Smooth muscle cell (in vitro differentiated cells): ENCODE data around the gene MRPS5. TPM values are rescaled to one million over a fixed set of nuclear protein-coding genes. Genes with fewer than 3 reads are reported as not detected.

Experiments used
- DNase-seq: peaks from one replicate; lab custom pipeline; 2025; ENCODE audit not compliant: unreplicated experiment; lab: John Stamatoyannopoulos, UW
- H2AFZ ChIP-seq: fragments of 200-600 bp; sonication (generic); 2 replicates; pipeline ENCODE4 v1.6.0; 2016; ENCODE audit warnings: antibody characterized with exemption, low read depth, mild to moderate bottlenecking
- H3F3A ChIP-seq: fragments of 200-600 bp; sonication (generic); 2 replicates; pipeline ENCODE4 v1.6.0; 2017; ENCODE audit warnings: antibody characterized with exemption, low read depth
- H3K27ac ChIP-seq: fragments of 200-600 bp; sonication (generic); 2 replicates; pipeline ENCODE4 v1.5.1; 2016; ENCODE audit warnings: low read depth, mild to moderate bottlenecking
- H3K27me3 ChIP-seq: fragments of 200-600 bp; sonication (generic); 2 replicates; pipeline ENCODE4 v1.6.1; 2016; ENCODE audit warnings: low read depth, mild to moderate bottlenecking
- H3K36me3 ChIP-seq: fragments of 200-600 bp; sonication (generic); 2 replicates; pipeline ENCODE4 v1.5.1; 2016; ENCODE audit warnings: low read depth
- H3K4me1 ChIP-seq: fragments of 200-600 bp; sonication (generic); 2 replicates; pipeline ENCODE4 v1.5.1; 2016; ENCODE audit warnings: low read depth
- H3K4me2 ChIP-seq: fragments of 200-600 bp; sonication (generic); 2 replicates; pipeline ENCODE4 v1.6.0; 2016; ENCODE audit warnings: mild to moderate bottlenecking
- H3K4me3 ChIP-seq: fragments of 200-600 bp; sonication (generic); 2 replicates; pipeline ENCODE4 v1.5.1; 2016; ENCODE audit warnings: mild to moderate bottlenecking
- H3K79me2 ChIP-seq: fragments of 200-600 bp; sonication (generic); 2 replicates; pipeline ENCODE4 v1.6.0; 2016; ENCODE audit warnings: low read depth, mild to moderate bottlenecking
- H3K9ac ChIP-seq: fragments of 200-600 bp; sonication (generic); 2 replicates; pipeline ENCODE4 v1.6.0; 2016; ENCODE audit warnings: low read depth
- H3K9me3 ChIP-seq: fragments of 200-600 bp; sonication (generic); replicated peaks from 2 replicates; pipeline ENCODE4 v1.5.1; 2016; ENCODE audit warnings: low read depth
- H4K20me1 ChIP-seq: fragments of 200-600 bp; sonication (generic); 2 replicates; pipeline ENCODE4 v1.6.0; 2016; ENCODE audit warnings: low read depth
- WGBS: methylation state at CpG from one replicate; pipeline ENCODE4 v1.1.7; 2016; ENCODE audit warnings: low lambda C conversion rate; 5-methylcytosine and 5-hydroxymethylcytosine counted together
- polyA plus RNA-seq: library from polyadenylated mRNA; unstranded; fragments of >200 nt; fragmentation: Nextera tagmentation; extraction: Ambion mirVana; gene quantifications from 2 replicates; pipeline ENCODE4 v1.2.1, GENCODE V29; 2016
- total RNA-seq: library from RNA; depleted of rRNA; stranded (reverse); fragments of >200 nt; gene quantifications from 2 replicates; pipeline ENCODE4 v1.2.3, GENCODE V29; 2014
- TF ChIP-seq, protein P1 (sequence below): fragments of 200-600 bp; sonication (generic); IDR thresholded peaks from 2 replicates; pipeline ENCODE4 v1.5.1; 2017; ENCODE audit warnings: borderline replicate concordance, mild to moderate bottlenecking, antibody characterized with exemption; ENCODE audit not compliant: insufficient read depth, poor library complexity, severe bottlenecking

MRPS5 gene
- total and polyA plus RNA-seq, 2 experiments from 2014 or later: 41.1 to 46.2 TPM

DNA sequence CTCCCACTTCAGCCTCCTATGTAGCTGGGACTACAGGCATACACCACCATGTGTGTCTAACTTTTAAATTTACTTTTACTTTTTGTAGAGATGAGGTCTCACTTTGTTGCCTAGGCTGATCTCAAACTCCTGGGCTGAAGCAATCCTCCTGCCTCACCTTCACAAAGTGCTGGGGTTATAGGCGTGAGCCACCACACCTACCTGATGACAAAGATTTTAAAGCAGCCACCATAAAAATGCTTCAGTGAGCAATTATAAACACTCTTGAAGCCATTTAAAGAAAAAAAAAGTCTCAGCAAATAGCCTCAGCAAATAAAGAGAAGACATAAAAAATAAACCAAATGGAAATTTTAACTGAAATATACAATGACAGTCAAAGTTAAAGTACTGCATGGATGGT lies 35.6 kb downstream of the MRPS5 start:
- Histone ChIP-seq H3F3A (no peaks in the 10 kb centered on the region), H3K27ac (no peak overlapping the region), H3K4me1 (no peaks in the 10 kb centered on the region), H2AFZ (no peak overlapping the region), H3K9me3 (no peaks in the 10 kb centered on the region), H3K36me3 (peaks cover 13% of the 10 kb centered on the region), H3K4me2 (no peak overlapping the region), H3K79me2 (no peaks in the 10 kb centered on the region), H4K20me1 (no peaks in the 10 kb centered on the region), H3K9ac (no peak overlapping the region), H3K27me3 (no peaks in the 10 kb centered on the region), H3K4me3 (no peak overlapping the region)
- TF ChIP-seq, protein P1, sequence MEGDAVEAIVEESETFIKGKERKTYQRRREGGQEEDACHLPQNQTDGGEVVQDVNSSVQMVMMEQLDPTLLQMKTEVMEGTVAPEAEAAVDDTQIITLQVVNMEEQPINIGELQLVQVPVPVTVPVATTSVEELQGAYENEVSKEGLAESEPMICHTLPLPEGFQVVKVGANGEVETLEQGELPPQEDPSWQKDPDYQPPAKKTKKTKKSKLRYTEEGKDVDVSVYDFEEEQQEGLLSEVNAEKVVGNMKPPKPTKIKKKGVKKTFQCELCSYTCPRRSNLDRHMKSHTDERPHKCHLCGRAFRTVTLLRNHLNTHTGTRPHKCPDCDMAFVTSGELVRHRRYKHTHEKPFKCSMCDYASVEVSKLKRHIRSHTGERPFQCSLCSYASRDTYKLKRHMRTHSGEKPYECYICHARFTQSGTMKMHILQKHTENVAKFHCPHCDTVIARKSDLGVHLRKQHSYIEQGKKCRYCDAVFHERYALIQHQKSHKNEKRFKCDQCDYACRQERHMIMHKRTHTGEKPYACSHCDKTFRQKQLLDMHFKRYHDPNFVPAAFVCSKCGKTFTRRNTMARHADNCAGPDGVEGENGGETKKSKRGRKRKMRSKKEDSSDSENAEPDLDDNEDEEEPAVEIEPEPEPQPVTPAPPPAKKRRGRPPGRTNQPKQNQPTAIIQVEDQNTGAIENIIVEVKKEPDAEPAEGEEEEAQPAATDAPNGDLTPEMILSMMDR: no peak
- WGBS: 100% methylated on average over 1 of the region's 1 CpG
- DNase-seq: no peak

DNA sequence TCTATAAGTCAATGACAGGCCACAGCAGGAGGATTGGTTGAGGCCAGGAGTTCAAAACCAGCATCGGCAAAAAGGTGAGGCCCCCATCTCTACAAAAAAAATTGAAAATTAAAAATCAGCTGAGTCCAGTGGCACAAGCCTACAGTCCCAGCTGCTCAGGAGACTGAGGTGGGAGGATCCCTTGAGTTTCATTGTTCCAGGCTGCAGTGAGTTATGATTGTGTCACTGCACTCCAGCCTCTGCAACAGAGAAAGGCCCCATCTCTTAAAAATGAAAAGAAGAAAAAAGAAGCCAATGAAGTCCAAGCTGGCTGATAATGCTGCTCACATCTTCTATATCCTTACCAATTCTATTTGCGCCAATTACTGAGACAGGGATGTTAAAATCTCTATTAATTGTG lies 39.1 kb downstream of the MRPS5 start:
- Histone ChIP-seq H3K27me3 (no peaks in the 10 kb centered on the region), H3F3A (no peaks in the 10 kb centered on the region), H3K79me2 (no peaks in the 10 kb centered on the region), H3K36me3 (peaks cover 13% of the 10 kb centered on the region), H3K4me1 (no peaks in the 10 kb centered on the region), H4K20me1 (no peaks in the 10 kb centered on the region), H2AFZ (no peak overlapping the region), H3K4me3 (no peak overlapping the region), H3K27ac (no peak overlapping the region), H3K9ac (no peak overlapping the region), H3K4me2 (no peak overlapping the region), H3K9me3 (no peaks in the 10 kb centered on the region)
- TF ChIP-seq, protein P1: no peak
- no peak for DNase-seq
- WGBS: 98% methylated on average over 2 of the region's 2 CpGs

DNA sequence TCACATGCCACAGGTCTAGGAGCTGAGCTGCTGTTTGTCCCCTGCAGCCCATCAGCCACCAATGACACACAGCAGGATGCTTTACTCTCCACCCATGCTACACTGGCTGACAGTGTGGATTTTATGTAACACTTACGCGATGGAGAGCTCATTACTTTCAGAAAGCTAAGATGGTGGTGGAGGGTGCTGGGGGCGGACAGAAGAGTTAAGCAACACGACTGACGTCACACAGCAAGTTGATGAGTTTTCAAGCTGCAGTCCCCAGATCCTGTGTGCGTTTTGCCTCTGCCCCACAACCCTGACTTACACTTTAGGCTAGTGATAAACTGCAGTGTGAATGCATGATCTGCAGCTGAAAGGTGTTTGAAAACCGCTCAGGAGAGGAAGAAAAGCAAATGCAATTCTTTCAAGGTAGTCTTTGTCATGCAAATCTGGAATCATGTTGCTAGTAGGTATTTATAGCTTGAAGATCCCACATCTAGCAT lies 42.4 kb downstream of the MRPS5 start:
- Histone ChIP-seq H4K20me1 (no peaks in the 10 kb centered on the region), H2AFZ (no peak overlapping the region), H3K4me2 (no peak overlapping the region)

More for the DNA sequence above, 42.4 kb downstream of the MRPS5 start:
- Histone ChIP-seq H3F3A (no peaks in the 10 kb centered on the region), H3K27me3 (no peaks in the 10 kb centered on the region), H3K9ac (no peak overlapping the region), H3K4me3 (no peak overlapping the region), H3K9me3 (no peaks in the 10 kb centered on the region), H3K36me3 (no peaks in the 10 kb centered on the region), H3K79me2 (no peaks in the 10 kb centered on the region), H3K27ac (no peak overlapping the region), H3K4me1 (no peaks in the 10 kb centered on the region)
- TF ChIP-seq, protein P1: no peak
- WGBS: 20% methylated on average over 7 of the region's 7 CpGs
- DNase-seq: no peak
